Spleen (tissue), 11 donors: ENCODE results near the gene SLC29A1. TPM values are rescaled to one million over a fixed set of nuclear protein-coding genes. Genes with fewer than 3 reads are reported as not detected.

Source experiments
- DNase-seq: peaks from one replicate; pipeline ENCODE4 v3.0.0-alpha.2; 2020
- H3K27ac ChIP-seq, 8 donors: fragments of 200-600 bp; sonication (generic) in 7 of 8; 1 replicate in 4 of 8; 2 replicates in 4 of 8; pipeline versions ENCODE4 v1.5.0 to v1.8.0; 2016 to 2021; ENCODE audit warnings: inconsistent platforms in 4 of 8, mild to moderate bottlenecking in 4 of 8, moderate library complexity in 1 of 8
- H3K27me3 ChIP-seq, 7 donors: fragments of 200-600 bp; sonication (generic) in 6 of 7; replicated peaks in 1 of 7; 1 replicate in 4 of 7; 2 replicates in 3 of 7; pipeline versions ENCODE4 v1.5.0 to v1.8.0; 2016 to 2021; ENCODE audit warnings: inconsistent platforms in 3 of 7, mild to moderate bottlenecking in 1 of 7
- H3K36me3 ChIP-seq, 6 donors: fragments of 200-600 bp; sonication (generic) in 5 of 6; 1 replicate in 4 of 6; 2 replicates in 2 of 6; pipeline versions ENCODE4 v1.5.0 to v1.8.0; 2016 to 2021; ENCODE audit warnings: inconsistent platforms in 2 of 6
- H3K4me1 ChIP-seq, 6 donors: fragments of 200-600 bp; sonication (generic) in 5 of 6; 1 replicate in 3 of 6; 2 replicates in 3 of 6; pipeline versions ENCODE4 v1.5.0 to v1.8.0; 2016 to 2021; ENCODE audit warnings: inconsistent platforms in 3 of 6
- H3K4me3 ChIP-seq, 8 donors: fragments of 200-600 bp; sonication (generic) in 7 of 8; 1 replicate in 4 of 8; 2 replicates in 4 of 8; pipeline versions ENCODE4 v1.5.0 to v1.8.0; 2016 to 2021; ENCODE audit warnings: inconsistent platforms in 4 of 8, mild to moderate bottlenecking in 4 of 8, moderate library complexity in 2 of 8
- H3K9me3 ChIP-seq, 8 donors: fragments of 200-600 bp; sonication (generic) in 7 of 8; 1 replicate in 4 of 8; 2 replicates in 4 of 8; pipeline versions ENCODE4 v1.5.0 to v1.8.0; 2016 to 2021; ENCODE audit warnings: inconsistent platforms in 4 of 8
- CTCF ChIP-seq, 11 experiments: fragments of 200-600 bp in 7 of 11; fragments of 450-650 bp in 4 of 11; sonication (generic) in 4 of 11; IDR thresholded peaks in 8 of 11; conservative IDR thresholded peaks in 3 of 11; 1 replicate in 7 of 11; 2 replicates in 4 of 11; pipeline versions ENCODE4 v1.4.0 to v1.8.0; 2016 to 2021; ENCODE audit warnings: antibody characterized with exemption in 11 of 11, inconsistent platforms in 4 of 11, mild to moderate bottlenecking in 1 of 11
- POLR2A ChIP-seq, 3 donors: fragments of 450-650 bp; IDR thresholded peaks; one replicate each; pipeline ENCODE4 v1.5.1; 2017; ENCODE audit warnings: antibody characterized with exemption in 3 of 3, mild to moderate bottlenecking in 1 of 3
- POLR2AphosphoS5 ChIP-seq, 3 donors: sonication (generic); formaldehyde crosslinking; IDR thresholded peaks; one replicate each; pipeline ENCODE4 v1.5.1; 2017; ENCODE audit warnings: antibody characterized with exemption in 3 of 3
- WGBS, 5 donors: extraction: QIAGEN DNeasy Blood & Tissue Kit in 3 of 5; methylation state at CpG; one replicate each; pipeline versions ENCODE4 v1.1.5 to v1.1.7; 2013 to 2018; 5-methylcytosine and 5-hydroxymethylcytosine counted together
- intact Hi-C: fragments of 100-400 bp; cut with DNase I; formaldehyde crosslinking; loops from one replicate; pipeline ENCODE4 v1.15.0; 2023; ENCODE audit warnings: low total_unique reads
- polyA plus RNA-seq, 3 donors: library from polyadenylated mRNA; stranded (reverse); fragments of 200-250 nt; gene quantifications; one replicate each; pipeline ENCODE4 v1.2.1, GENCODE V29; 2013
- total RNA-seq, 7 donors: library from RNA; depleted of rRNA in 3 of 7; stranded (reverse); fragments of >200 nt in 3 of 7; fragmentation: NEBNext Ultra II Directional in 4 of 7; extraction: Animal tissue kit (Norgen Biotek cat#: 25700) in 4 of 7; gene quantifications; one replicate each; pipeline versions ENCODE4 v1.1.0 to v1.2.1, GENCODE V29; 2016 to 2021
- donor health status: healthy with polysubstance abuse.
- donor health status: DM: no; HTN: no; CAD: no; lungs with moderate emphysema.
- donor health status: DM: no; HTN: no; CAD: no.
- donor health status: Bipolar disorder and iron deficiency.
- donor health status: healthy.
- donor health status: DM: no; HTN: no; CAD: no.
- donor health status: DM: yes; HTN: yes; CAD: no.

The SLC29A1 gene
- total and polyA plus RNA-seq, 10 donors, result 8.5 to 49.4 (median 30.4) TPM

GRCh38 chr6:44202332-44202971 is 20.9 kb upstream of the SLC29A1 start:
- no peaks in the 10 kb centered on the region for H3K36me3 ChIP-seq
- no peaks in the 10 kb centered on the region for H3K4me1 ChIP-seq
- DNase-seq, result no peak
- intact Hi-C loops, result no loop called here
- TF ChIP-seq POLR2AphosphoS5 (IDR thresholded peaks at IDR 0.05), result no peak
- TF ChIP-seq POLR2A (IDR thresholded peaks at IDR 0.05), result no peak
- TF ChIP-seq CTCF (IDR thresholded peaks at IDR 0.05 in 8 of 11, conservative IDR thresholded peaks at IDR 0.05 in 3 of 11), result no peak
- 73 to 85% (median 76%) methylated on average over 4 of the region's 4 CpGs for WGBS, 5 donors
- H3K27ac ChIP-seq, result no peak overlapping the region
- no peak overlapping the region for H3K4me3 ChIP-seq
- H3K9me3 ChIP-seq, result no peaks in the 10 kb centered on the region
- H3K27me3 ChIP-seq, result no peaks in the 10 kb centered on the region

- Histone ChIP-seq H3K36me3 (no peaks in the 10 kb centered on the region), H3K27ac (no peak overlapping the region), H3K4me1 (no peaks in the 10 kb centered on the region), H3K4me3 (no peak overlapping the region), H3K9me3 (no peaks in the 10 kb centered on the region), H3K27me3 (no peaks in the 10 kb centered on the region)
- TF ChIP-seq CTCF (IDR thresholded peaks at IDR 0.05 in 8 of 11, conservative IDR thresholded peaks at IDR 0.05 in 3 of 11) (no peak), POLR2A (IDR thresholded peaks at IDR 0.05) (no peak)
- DNase-seq, result no peak
- intact Hi-C loops, result no loop called here
- WGBS, 5 donors, result 88 to 97% (median 90%) methylated on average over 8 to 11 of the region's 11 CpGs
These were observed 20.2 kb upstream of the SLC29A1 start for GRCh38 chr6:44202972-44203750.

- Histone ChIP-seq H3K4me3 (no peak overlapping the region), H3K36me3 (no peaks in the 10 kb centered on the region), H3K27ac (no peak overlapping the region), H3K27me3 (no peaks in the 10 kb centered on the region), H3K4me1 (no peaks in the 10 kb centered on the region), H3K9me3 (no peaks in the 10 kb centered on the region)
- intact Hi-C loops, result no loop called here
- 85 to 94% (median 89%) methylated on average over 6 of the region's 6 CpGs for WGBS, 5 donors
- DNase-seq, result no peak
- TF ChIP-seq POLR2A (IDR thresholded peaks at IDR 0.05) (no peak), POLR2AphosphoS5 (IDR thresholded peaks at IDR 0.05) (no peak), CTCF (IDR thresholded peaks at IDR 0.05 in 8 of 11, conservative IDR thresholded peaks at IDR 0.05 in 3 of 11) (no peak)
These were observed 19.4 kb upstream of the SLC29A1 start for GRCh38 chr6:44203955-44204354.

- H3K27ac ChIP-seq, result no peak overlapping the region
- H3K4me1 ChIP-seq, result peaks cover 0 to 6% (median 0%) of the 10 kb centered on the region in 6 donors
- intact Hi-C loops, result no loop called here
- no peaks in the 10 kb centered on the region for H3K27me3 ChIP-seq
- H3K9me3 ChIP-seq, result no peaks in the 10 kb centered on the region
- WGBS, 5 donors, result 86 to 94% (median 90%) methylated on average over 6 of the region's 6 CpGs
- H3K4me3 ChIP-seq, result no peak overlapping the region
- no peak for TF ChIP-seq CTCF (IDR thresholded peaks at IDR 0.05 in 8 of 11, conservative IDR thresholded peaks at IDR 0.05 in 3 of 11)
- no peak for TF ChIP-seq POLR2AphosphoS5 (IDR thresholded peaks at IDR 0.05)
- peak; percentile 31 for DNase-seq
- H3K36me3 ChIP-seq, result no peaks in the 10 kb centered on the region
These were observed 15.4 kb upstream of the SLC29A1 start for GRCh38 chr6:44207966-44208365.
